Activated CD8-positive, alpha-beta T cell treated with anti-CD3 and anti-CD28 coated beads for 36 hours (primary cell): ENCODE measurements around the gene RXRG. TPM values are rescaled to one million over a fixed set of nuclear protein-coding genes. Genes with fewer than 3 reads are reported as not detected.

ENCODE experiments used
- ATAC-seq: fragments of 200-7000 bp; cut with Tn5 transposase; one replicate; pipeline ENCODE4 v1.10.0; 2021; ENCODE audit warnings: mild to moderate bottlenecking, moderate library complexity
- CTCF ChIA-PET: fragments of 350-600 bp; sonication (Branson Sonifier 250); formaldehyde crosslinking; loops from one replicate; lab custom pipeline; 2021; ENCODE audit warnings: antibody characterized with exemption; lab: Charles Lee
- POLR2A ChIA-PET: fragments of 350-600 bp; sonication (Branson Sonifier 250); formaldehyde crosslinking; loops from one replicate; lab custom pipeline; 2021; ENCODE audit warnings: antibody characterized with exemption; lab: Charles Lee
- DNase-seq: peaks from one replicate; pipeline ENCODE4 v3.0.0-alpha.2; 2020
- H3K27ac Mint-ChIP-seq: one replicate; pipeline ENCODE4 v1.8.0; 2021; ENCODE audit warnings: mild to moderate bottlenecking, mixed read lengths
- H3K27me3 Mint-ChIP-seq: one replicate; pipeline ENCODE4 v1.8.0; 2021; ENCODE audit warnings: mixed read lengths
- H3K36me3 Mint-ChIP-seq: one replicate; pipeline ENCODE4 v1.8.0; 2021; ENCODE audit warnings: low read depth, mixed read lengths
- H3K4me1 Mint-ChIP-seq: one replicate; pipeline ENCODE4 v1.8.0; 2021; ENCODE audit warnings: low read depth, mixed read lengths
- H3K4me3 Mint-ChIP-seq: one replicate; pipeline ENCODE4 v1.8.0; 2021; ENCODE audit warnings: mild to moderate bottlenecking, moderate library complexity, mixed read lengths
- H3K9me3 Mint-ChIP-seq: one replicate; pipeline ENCODE4 v1.8.0; 2021; ENCODE audit warnings: mixed read lengths
- intact Hi-C: fragments of 100-400 bp; cut with micrococcal nuclease; formaldehyde crosslinking; loops from one replicate; pipeline ENCODE4 v1.10.0; 2022
- total RNA-seq, 2 experiments: library from RNA; stranded (reverse); gene quantifications; one replicate each; pipeline ENCODE4 v1.2.3, GENCODE V29; 2021
- TF ChIP-seq, protein P1 (sequence below): fragments of 200-600 bp; IDR thresholded peaks from one replicate; pipeline ENCODE4 v1.8.0; 2022; ENCODE audit warnings: antibody characterized with exemption, mild to moderate bottlenecking

Gene RXRG
- total RNA-seq, 2 experiments from 2014 or later = not detected

DNA sequence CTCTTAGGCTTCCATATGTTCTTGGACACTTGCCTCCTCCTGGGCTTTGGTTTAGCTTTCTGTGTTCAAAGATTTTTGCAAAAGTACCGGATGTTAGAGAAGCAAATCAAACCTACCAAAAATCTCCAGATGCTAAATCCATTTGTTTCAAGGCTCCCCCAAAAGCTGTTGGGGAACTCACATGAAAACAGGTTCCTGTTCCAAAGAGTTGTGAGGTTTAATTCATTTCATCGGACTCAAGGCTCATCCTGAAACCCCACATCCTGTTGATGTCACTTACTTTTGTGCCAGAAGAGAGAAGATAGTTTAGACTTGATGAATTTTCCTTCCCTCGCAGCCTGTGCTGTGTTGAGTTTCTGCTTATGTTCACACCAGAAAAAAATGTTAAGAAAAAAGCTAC, 41.7 kb upstream of the RXRG start:
- POLR2A ChIA-PET = no interaction called here
- Mint-ChIP-seq H3K36me3 (no peaks in the 10 kb centered on the region), H3K27ac (no peak overlapping the region), H3K9me3 (no peaks in the 10 kb centered on the region), H3K27me3 (peaks cover 21% of the 10 kb centered on the region), H3K4me3 (no peak overlapping the region), H3K4me1 (peaks cover 15% of the 10 kb centered on the region)
- CTCF ChIA-PET = no interaction called here
- ATAC-seq (no peak), DNase-seq (no peak)
- intact Hi-C loops = no loop called here
- TF ChIP-seq, protein P1, sequence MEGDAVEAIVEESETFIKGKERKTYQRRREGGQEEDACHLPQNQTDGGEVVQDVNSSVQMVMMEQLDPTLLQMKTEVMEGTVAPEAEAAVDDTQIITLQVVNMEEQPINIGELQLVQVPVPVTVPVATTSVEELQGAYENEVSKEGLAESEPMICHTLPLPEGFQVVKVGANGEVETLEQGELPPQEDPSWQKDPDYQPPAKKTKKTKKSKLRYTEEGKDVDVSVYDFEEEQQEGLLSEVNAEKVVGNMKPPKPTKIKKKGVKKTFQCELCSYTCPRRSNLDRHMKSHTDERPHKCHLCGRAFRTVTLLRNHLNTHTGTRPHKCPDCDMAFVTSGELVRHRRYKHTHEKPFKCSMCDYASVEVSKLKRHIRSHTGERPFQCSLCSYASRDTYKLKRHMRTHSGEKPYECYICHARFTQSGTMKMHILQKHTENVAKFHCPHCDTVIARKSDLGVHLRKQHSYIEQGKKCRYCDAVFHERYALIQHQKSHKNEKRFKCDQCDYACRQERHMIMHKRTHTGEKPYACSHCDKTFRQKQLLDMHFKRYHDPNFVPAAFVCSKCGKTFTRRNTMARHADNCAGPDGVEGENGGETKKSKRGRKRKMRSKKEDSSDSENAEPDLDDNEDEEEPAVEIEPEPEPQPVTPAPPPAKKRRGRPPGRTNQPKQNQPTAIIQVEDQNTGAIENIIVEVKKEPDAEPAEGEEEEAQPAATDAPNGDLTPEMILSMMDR = no peak

DNA sequence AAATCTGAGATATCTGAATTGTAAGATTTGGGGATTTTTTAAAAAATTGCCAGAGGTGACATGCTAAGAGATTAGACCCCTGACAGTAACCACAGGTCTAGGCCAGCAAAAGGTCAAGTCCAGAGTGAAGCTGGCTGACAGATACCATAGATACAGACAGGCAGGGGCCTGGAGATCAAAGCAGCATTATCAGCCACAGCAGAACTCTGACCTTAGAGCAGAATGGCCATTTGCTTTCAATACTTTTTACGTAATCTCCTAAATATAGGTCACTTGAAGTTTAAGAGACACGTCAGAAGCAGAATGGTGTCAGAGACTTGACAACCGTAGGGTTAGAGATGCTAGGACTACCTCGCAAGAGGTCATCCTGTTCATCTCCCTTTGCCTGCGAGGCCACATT, 40.8 kb upstream of the RXRG start:
- CTCF ChIA-PET = no interaction called here
- no peak for ATAC-seq
- Mint-ChIP-seq H3K27me3 (peaks cover 19% of the 10 kb centered on the region), H3K4me3 (no peak overlapping the region), H3K36me3 (no peaks in the 10 kb centered on the region), H3K27ac (no peak overlapping the region), H3K4me1 (peaks cover 15% of the 10 kb centered on the region), H3K9me3 (no peaks in the 10 kb centered on the region)
- TF ChIP-seq, protein P1 = no peak
- intact Hi-C loops = no loop called here
- DNase-seq = no peak
- POLR2A ChIA-PET = no interaction called here

DNA sequence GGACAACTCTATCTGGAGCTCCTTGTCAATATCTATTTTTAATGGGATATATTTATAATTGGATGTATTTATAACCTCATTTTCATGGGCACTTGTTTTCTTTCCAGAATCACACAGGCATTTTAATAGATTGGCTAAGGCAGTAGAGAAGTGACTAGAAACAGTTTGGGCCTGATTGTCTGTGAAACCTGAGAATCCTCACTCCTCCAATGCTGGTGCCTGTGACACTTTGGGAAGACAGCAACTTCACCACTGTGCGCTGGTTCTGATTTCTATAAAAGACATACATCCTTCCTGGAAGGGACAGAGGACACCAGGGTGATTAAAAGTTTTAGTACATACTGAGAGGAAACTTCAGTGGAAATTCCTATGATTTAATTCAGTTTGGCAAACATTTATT, 39.6 kb upstream of the RXRG start:
- no peaks in the 10 kb centered on the region for H3K9me3 Mint-ChIP-seq
- CTCF ChIA-PET = no interaction called here
- POLR2A ChIA-PET = no interaction called here
- intact Hi-C loops = no loop called here
- no peak overlapping the region for H3K27ac Mint-ChIP-seq
- H3K36me3 Mint-ChIP-seq = no peaks in the 10 kb centered on the region
- H3K27me3 Mint-ChIP-seq = peaks cover 18% of the 10 kb centered on the region
- no peak for ATAC-seq
- TF ChIP-seq, protein P1 = no peak
- H3K4me1 Mint-ChIP-seq = peaks cover 15% of the 10 kb centered on the region
- DNase-seq = no peak
- no peak overlapping the region for H3K4me3 Mint-ChIP-seq

DNA sequence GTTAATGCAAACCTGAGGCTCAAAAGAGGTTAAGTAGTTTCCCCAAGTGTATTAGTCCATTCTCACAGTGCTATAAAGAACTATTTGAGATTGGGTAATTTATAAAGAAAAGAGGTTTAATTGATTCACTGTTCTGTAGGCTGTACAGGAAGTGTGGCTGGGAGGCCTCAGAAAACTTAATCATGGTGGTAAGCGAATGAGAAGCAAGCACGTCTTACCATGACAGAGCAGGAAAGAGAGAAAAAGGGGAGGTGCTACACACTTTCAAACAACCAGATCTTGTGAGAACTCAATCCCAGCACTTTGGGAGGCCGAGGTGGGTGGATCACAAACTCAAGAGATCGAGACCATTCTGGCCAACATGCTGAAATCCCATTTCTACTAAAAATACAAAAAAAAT, 38.5 kb upstream of the RXRG start:
- intact Hi-C loops = no loop called here
- H3K9me3 Mint-ChIP-seq = no peaks in the 10 kb centered on the region
- H3K27ac Mint-ChIP-seq = no peak overlapping the region
- H3K27me3 Mint-ChIP-seq = peaks cover 18% of the 10 kb centered on the region
- H3K36me3 Mint-ChIP-seq = no peaks in the 10 kb centered on the region
- ChIA-PET CTCF (no interaction called here), POLR2A (no interaction called here)
- ATAC-seq (peak; percentile 58), DNase-seq (no peak)
- peaks cover 15% of the 10 kb centered on the region for H3K4me1 Mint-ChIP-seq
- no peak overlapping the region for H3K4me3 Mint-ChIP-seq
- TF ChIP-seq, protein P1 = no peak

DNA sequence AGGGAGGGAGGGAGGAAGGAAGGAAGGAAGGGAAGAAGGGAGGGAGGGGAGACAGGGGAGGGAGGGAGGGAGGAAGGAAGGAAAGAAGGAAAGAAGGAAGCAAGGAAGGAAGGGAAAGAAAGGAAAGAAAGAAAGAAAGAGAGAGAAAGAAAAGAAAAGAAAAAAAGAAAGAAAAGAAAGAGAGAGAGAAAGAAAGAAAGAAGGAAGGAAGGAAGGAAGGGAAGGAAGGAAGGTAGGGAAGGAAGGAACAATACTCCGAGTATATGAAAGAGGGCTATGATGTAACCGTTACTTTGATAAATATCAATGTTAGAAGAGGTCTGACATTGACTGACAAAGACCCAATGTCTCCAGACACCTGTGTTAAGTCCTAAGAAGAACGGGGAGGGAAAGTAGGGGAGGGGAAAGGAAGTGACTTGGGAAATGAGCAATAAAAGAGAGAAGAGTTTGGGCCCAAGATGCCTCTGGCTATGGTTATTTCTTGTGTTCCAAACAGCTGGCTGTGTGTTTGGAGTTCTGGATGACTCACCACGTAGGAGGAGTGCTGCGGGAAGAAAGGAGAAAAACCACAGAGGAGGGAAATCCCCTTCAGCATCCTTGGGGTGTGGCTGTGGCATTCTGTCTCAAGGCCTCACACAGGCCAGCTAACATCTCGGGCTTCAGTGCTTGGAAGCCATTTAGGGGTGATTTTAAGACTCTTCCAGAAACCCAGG, 37.0 kb upstream of the RXRG start:
- POLR2A ChIA-PET = no interaction called here
- peaks cover 14% of the 10 kb centered on the region for H3K27me3 Mint-ChIP-seq
- CTCF ChIA-PET = interaction anchor here (0.9 kb wide), 1 partner anchor 111 kb away, joined by 4 read pairs; no protein-coding TSS in a partner anchor
- no peak overlapping the region for H3K4me3 Mint-ChIP-seq
- no peaks in the 10 kb centered on the region for H3K36me3 Mint-ChIP-seq
- DNase-seq (peak; percentile 21), ATAC-seq (peak; percentile 49)
- peaks cover 15% of the 10 kb centered on the region for H3K4me1 Mint-ChIP-seq
- intact Hi-C loops = no loop called here
- H3K27ac Mint-ChIP-seq = no peak overlapping the region
- H3K9me3 Mint-ChIP-seq = no peaks in the 10 kb centered on the region
- TF ChIP-seq, protein P1 = no peak
